HG02623 (cell line): ENCODE data around the gene UHRF2.
"Not testable (repeated sequence)": the region's sequence is repeated elsewhere in the genome, so short reads cannot be mapped to it uniquely, and the experiment has no call there.

Experiments used
- ATAC-seq: cut with Tn5 transposase; IDR thresholded peaks from one replicate; pipeline ENCODE4 v1.9.1; 2021; ENCODE audit warnings: moderate library complexity; ENCODE audit not compliant: unreplicated experiment

UHRF2 gene

GRCh38 chr9:6484210-6484609 lies 71.2 kb downstream of the UHRF2 start:
- ATAC-seq: no peak

- ATAC-seq: no peak
Observed at GRCh38 chr9:6488395-6488794, 75.4 kb downstream of the UHRF2 start.

- ATAC-seq: no peak
Observed at GRCh38 chr9:6489099-6489498, 76.1 kb downstream of the UHRF2 start.

GRCh38 chr9:6490863-6491262 lies 77.9 kb downstream of the UHRF2 start:
- no peak for ATAC-seq

- no peak for ATAC-seq
Observed at GRCh38 chr9:6495466-6495865, 82.5 kb downstream of the UHRF2 start.

GRCh38 chr9:6498982-6499381 lies 86.0 kb downstream of the UHRF2 start:
- ATAC-seq: no peak

GRCh38 chr9:6501526-6502210 lies 88.7 kb downstream of the UHRF2 start:
- ATAC-seq: no peak

GRCh38 chr9:6502399-6502798 lies 89.4 kb downstream of the UHRF2 start:
- ATAC-seq: no peak

GRCh38 chr9:6506571-6506970 lies 93.6 kb downstream of the UHRF2 start:
- ATAC-seq: no peak

GRCh38 chr9:6512085-6512657 lies 99.2 kb downstream of the UHRF2 start:
- ATAC-seq: no peak

- ATAC-seq: no peak
Observed at GRCh38 chr9:6522263-6522662, 109.3 kb downstream of the UHRF2 start.

GRCh38 chr9:6525326-6526045 lies 112.5 kb downstream of the UHRF2 start:
- no peak for ATAC-seq

- ATAC-seq: no peak
Observed at GRCh38 chr9:6535594-6535993, 122.6 kb downstream of the UHRF2 start.

- no peak for ATAC-seq
Observed at GRCh38 chr9:6538666-6539071, 125.7 kb downstream of the UHRF2 start.

- ATAC-seq: not testable (repeated sequence)
Observed at GRCh38 chr9:6542617-6543016, 129.6 kb downstream of the UHRF2 start.

- no peak for ATAC-seq
Observed at GRCh38 chr9:6543204-6543603, 130.2 kb downstream of the UHRF2 start.

GRCh38 chr9:6545017-6545691 lies 132.2 kb downstream of the UHRF2 start:
- ATAC-seq: no peak

GRCh38 chr9:6549106-6549800 lies 136.3 kb downstream of the UHRF2 start:
- no peak for ATAC-seq

- ATAC-seq: no peak
Observed at GRCh38 chr9:6551136-6551535, 138.1 kb downstream of the UHRF2 start.

- no peak for ATAC-seq
Observed at GRCh38 chr9:6552033-6552432, 139.0 kb downstream of the UHRF2 start.

GRCh38 chr9:6552498-6553121 lies 139.6 kb downstream of the UHRF2 start:
- no peak for ATAC-seq
